Kidney (tissue), 14 donors: ENCODE results near the gene GDA. TPM values are rescaled to one million over a fixed set of nuclear protein-coding genes. Genes with fewer than 3 reads are reported as not detected.

Experiments used
- DNase-seq, 5 donors: peaks; one replicate each; pipeline ENCODE4 v3.0.0-alpha.2; 2013 to 2020
- FAIRE-seq: peaks from 2 replicates; lab custom pipeline; 2012; peaks lifted over from hg19 to GRCh38; lab: Jason Lieb, UNC
- H3K27ac ChIP-seq, 2 donors: one replicate each; pipeline ENCODE4 v1.7.0; 2013; ENCODE audit warnings: low read depth in 2 of 2, low read length in 2 of 2, inconsistent platforms in 1 of 2
- H3K27me3 ChIP-seq: one replicate; pipeline ENCODE4 v1.7.1; 2013; ENCODE audit warnings: low read length, inconsistent platforms; ENCODE audit not compliant: control insufficient read depth, insufficient read depth
- H3K36me3 ChIP-seq, 3 donors: one replicate each; pipeline versions ENCODE4 v1.7.0 to v1.7.1; 2013; ENCODE audit warnings: low read length in 3 of 3, control low read depth in 1 of 3, inconsistent platforms in 1 of 3; ENCODE audit not compliant: insufficient read depth in 3 of 3, control insufficient read depth in 2 of 3
- H3K4me1 ChIP-seq, 3 donors: one replicate each; pipeline versions ENCODE4 v1.7.0 to v1.7.1; 2013; ENCODE audit warnings: low read length in 3 of 3, inconsistent platforms in 1 of 3, low read depth in 1 of 3; ENCODE audit not compliant: control insufficient read depth in 2 of 3, insufficient read depth in 2 of 3
- H3K4me3 ChIP-seq, 3 donors: one replicate each; pipeline versions ENCODE4 v1.7.0 to v1.8.1; 2013; ENCODE audit warnings: low read length in 3 of 3, control low read depth in 1 of 3, inconsistent platforms in 1 of 3
- H3K9ac ChIP-seq, 3 donors: one replicate each; pipeline versions ENCODE4 v1.7.0 to v1.7.1; 2013; ENCODE audit warnings: low read length in 3 of 3, control low read depth in 1 of 3, inconsistent platforms in 1 of 3
- H3K9me3 ChIP-seq, 3 donors: one replicate each; pipeline versions ENCODE4 v1.7.0 to v1.7.1; 2013; ENCODE audit warnings: low read length in 3 of 3, control low read depth in 1 of 3, inconsistent platforms in 1 of 3; ENCODE audit not compliant: control insufficient read depth in 2 of 3, insufficient read depth in 1 of 3
- intact Hi-C: fragments of 100-400 bp; cut with DNase I; formaldehyde crosslinking; loops from one replicate; pipeline ENCODE4 v1.11.1; 2022
- polyA plus RNA-seq: library from polyadenylated mRNA; stranded (reverse); fragments of 350-450 nt; fragmentation: Illumina TruSeq; extraction: RNeasy Lipid Tissue Mini Kit (QIAGEN cat#74804); gene quantifications from one replicate; pipeline ENCODE4 v1.2.3, GENCODE V29; 2014; ENCODE audit warnings: low read depth, low replicate concordance; ENCODE audit not compliant: insufficient read depth
- total RNA-seq: library from RNA; stranded (reverse); fragmentation: NEBNext Ultra II Directional; extraction: Animal tissue kit (Norgen Biotek cat#: 25700); gene quantifications from one replicate; pipeline ENCODE4 v1.2.1, GENCODE V29; 2021
- TF ChIP-seq, protein P1 (sequence below): IDR thresholded peaks from 3 replicates; pipeline ENCODE4 v1.5.1; 2012; ENCODE audit warnings: mild to moderate bottlenecking, moderate library complexity, borderline replicate concordance; ENCODE audit not compliant: insufficient read depth; ENCODE audit errors: extremely low read depth
- donor health status: control.
- donor health status: control.
- donor health status: control.
- donor health status: control.
- donor health status: control.
- donor health status: DM: yes; HTN: yes; CAD: no.
- donor health status: Normal renal cell carcinoma (clear cell type).

The GDA gene
- total and polyA plus RNA-seq, 2 donors from 2014 or later: 31.4 to 88.1 TPM

DNA sequence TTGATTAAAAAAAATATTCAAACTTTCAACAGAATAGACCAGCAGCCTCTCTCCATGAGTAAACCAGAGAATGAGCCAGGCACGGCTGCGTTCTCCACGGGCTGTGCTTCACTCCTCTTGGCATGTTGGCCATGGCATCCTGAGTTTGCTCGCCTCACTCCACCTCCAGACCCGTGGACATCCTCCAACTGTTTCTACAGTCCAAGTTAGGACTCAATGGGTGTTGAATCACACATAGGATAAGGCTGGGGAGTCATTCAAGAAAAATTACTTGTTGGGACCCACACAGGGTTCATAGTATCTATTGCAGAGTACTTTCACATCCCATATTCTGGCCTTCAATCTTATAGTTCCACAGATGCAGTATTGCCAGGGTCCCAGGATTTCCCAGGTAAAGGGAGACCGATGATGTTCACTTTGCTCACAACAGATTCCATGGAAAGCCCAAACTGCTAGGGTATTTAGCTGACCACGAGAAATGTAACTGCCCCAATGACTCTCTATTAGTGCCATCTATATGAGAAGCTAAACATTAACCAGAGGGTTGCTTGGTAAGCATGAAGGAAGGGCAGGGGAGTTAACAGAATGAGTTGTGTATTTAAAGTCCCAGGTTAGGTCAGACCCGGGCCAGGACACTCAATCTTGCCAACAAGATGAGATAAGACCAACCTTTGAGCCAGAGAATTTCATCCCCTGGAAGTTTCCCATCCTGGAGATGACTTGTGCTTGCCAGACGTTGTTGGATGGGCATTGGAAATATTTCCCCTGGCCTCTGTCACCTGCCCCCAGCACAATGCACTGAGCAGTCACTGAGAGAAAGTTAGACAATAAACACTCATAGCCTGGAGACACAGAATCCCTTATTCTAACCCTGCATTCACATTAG is 19.7 kb upstream of the GDA start:
- H3K4me1 ChIP-seq: no peaks in the 10 kb centered on the region
- no peaks in the 10 kb centered on the region for H3K36me3 ChIP-seq
- H3K27ac ChIP-seq: peak overlapping the region; percentile 67 to 68
- H3K4me3 ChIP-seq: no peak overlapping the region
- intact Hi-C loops: no loop called here
- FAIRE-seq (peak; percentile 8), DNase-seq (peak in 2 of 5 donors; percentile 5 to 18)
- no peaks in the 10 kb centered on the region for H3K27me3 ChIP-seq
- TF ChIP-seq, protein P1, sequence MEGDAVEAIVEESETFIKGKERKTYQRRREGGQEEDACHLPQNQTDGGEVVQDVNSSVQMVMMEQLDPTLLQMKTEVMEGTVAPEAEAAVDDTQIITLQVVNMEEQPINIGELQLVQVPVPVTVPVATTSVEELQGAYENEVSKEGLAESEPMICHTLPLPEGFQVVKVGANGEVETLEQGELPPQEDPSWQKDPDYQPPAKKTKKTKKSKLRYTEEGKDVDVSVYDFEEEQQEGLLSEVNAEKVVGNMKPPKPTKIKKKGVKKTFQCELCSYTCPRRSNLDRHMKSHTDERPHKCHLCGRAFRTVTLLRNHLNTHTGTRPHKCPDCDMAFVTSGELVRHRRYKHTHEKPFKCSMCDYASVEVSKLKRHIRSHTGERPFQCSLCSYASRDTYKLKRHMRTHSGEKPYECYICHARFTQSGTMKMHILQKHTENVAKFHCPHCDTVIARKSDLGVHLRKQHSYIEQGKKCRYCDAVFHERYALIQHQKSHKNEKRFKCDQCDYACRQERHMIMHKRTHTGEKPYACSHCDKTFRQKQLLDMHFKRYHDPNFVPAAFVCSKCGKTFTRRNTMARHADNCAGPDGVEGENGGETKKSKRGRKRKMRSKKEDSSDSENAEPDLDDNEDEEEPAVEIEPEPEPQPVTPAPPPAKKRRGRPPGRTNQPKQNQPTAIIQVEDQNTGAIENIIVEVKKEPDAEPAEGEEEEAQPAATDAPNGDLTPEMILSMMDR: no peak
- no peak overlapping the region for H3K9ac ChIP-seq
- H3K9me3 ChIP-seq: no peaks in the 10 kb centered on the region

DNA sequence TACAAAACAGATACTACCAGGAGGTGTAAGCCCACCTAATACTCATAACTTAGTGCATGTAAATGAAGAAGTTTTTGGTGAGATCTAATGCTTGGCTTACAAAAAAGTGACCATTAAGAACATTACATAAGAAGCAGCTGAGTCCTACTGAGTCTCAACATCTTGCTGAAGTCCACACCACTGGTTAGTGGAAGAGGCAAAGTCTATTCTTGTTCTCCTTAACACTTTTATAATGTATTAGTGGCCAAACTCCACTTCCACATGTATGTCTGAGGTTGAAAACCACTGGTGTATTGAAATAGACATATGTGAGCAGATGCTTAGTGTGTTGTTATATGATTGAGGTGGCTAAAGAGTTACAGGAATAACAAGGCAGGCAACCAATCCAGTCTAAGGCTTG is 18.9 kb upstream of the GDA start:
- H3K4me3 ChIP-seq: no peak overlapping the region
- no peaks in the 10 kb centered on the region for H3K27me3 ChIP-seq
- no peaks in the 10 kb centered on the region for H3K4me1 ChIP-seq
- peak overlapping the region; percentile 26 to 42 for H3K27ac ChIP-seq
- H3K36me3 ChIP-seq: no peaks in the 10 kb centered on the region
- intact Hi-C loops: no loop called here
- H3K9me3 ChIP-seq: no peaks in the 10 kb centered on the region
- DNase-seq (no peak), FAIRE-seq (no peak)
- TF ChIP-seq, protein P1: no peak
- H3K9ac ChIP-seq: no peak overlapping the region

GRCh38 chr9:72131206-72131605 is 18.0 kb upstream of the GDA start:
- FAIRE-seq: no peak
- Histone ChIP-seq H3K27ac (no peak overlapping the region), H3K9me3 (no peaks in the 10 kb centered on the region), H3K36me3 (no peaks in the 10 kb centered on the region), H3K27me3 (no peaks in the 10 kb centered on the region), H3K4me1 (no peaks in the 10 kb centered on the region), H3K4me3 (no peak overlapping the region), H3K9ac (no peak overlapping the region)
- intact Hi-C loops: no loop called here
- TF ChIP-seq, protein P1: no peak
- DNase-seq: no peak
